Esophagus muscularis mucosa (tissue), 4 donors: ENCODE results near the gene FHIP1B.

Experiments
- CTCF ChIP-seq, 3 experiments: fragments of 200-600 bp in 2 of 3; fragments of 450-650 bp in 1 of 3; sonication (generic) in 2 of 3; IDR thresholded peaks; one replicate each; pipeline ENCODE4 v1.5.1; 2017 to 2019; ENCODE audit warnings: antibody characterized with exemption in 3 of 3, mild to moderate bottlenecking in 2 of 3, moderate library complexity in 1 of 3
- EP300 ChIP-seq: sonication (generic); formaldehyde crosslinking; IDR thresholded peaks from one replicate; pipeline ENCODE4 v1.6.1; 2017; ENCODE audit warnings: antibody characterized with exemption
- POLR2A ChIP-seq: fragments of 450-650 bp; IDR thresholded peaks from one replicate; pipeline ENCODE4 v1.6.1; 2017; ENCODE audit warnings: antibody characterized with exemption, moderate library complexity, mild to moderate bottlenecking, low read depth
- POLR2AphosphoS5 ChIP-seq, 2 donors: sonication (generic); formaldehyde crosslinking; IDR thresholded peaks; one replicate each; pipeline ENCODE4 v1.6.1; 2017; ENCODE audit warnings: antibody characterized with exemption in 2 of 2

DNA sequence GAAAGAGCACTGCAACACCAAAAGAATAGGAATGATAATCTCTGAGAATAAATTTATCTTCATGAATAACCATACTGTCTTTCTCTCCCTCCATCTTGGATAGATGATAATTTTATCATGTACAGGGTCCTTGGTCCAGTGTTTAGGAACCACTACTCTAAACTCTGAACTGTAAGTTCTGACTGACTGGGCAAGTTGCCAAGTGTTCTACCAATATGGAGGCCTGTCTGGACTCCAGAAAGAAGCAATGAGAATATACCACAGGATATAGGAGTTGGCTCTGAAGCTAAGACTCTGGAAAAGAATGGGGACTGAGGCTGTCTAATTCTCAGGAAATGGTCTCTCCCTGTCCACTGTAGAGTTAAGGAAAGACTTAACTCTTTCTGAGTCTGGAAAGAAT is 1.5 kb downstream of the FHIP1B start:
- no peak for TF ChIP-seq CTCF (IDR thresholded peaks at IDR 0.05)
- no peak for TF ChIP-seq POLR2A
- no peak for TF ChIP-seq POLR2AphosphoS5 (IDR thresholded peaks at IDR 0.05)
- TF ChIP-seq EP300 = no peak
